GM12864 (cell line): ENCODE results near the gene FARP1.

ENCODE experiments used
- DNase-seq: peaks from one replicate; pipeline ENCODE4 v3.0.0-alpha.2; 2011; ENCODE audit warnings: low read depth
- H3K4me3 ChIP-seq: 2 replicates; pipeline ENCODE4 v1.5.1; 2011; ENCODE audit warnings: mild to moderate bottlenecking, low read depth, low read length, control low read depth
- CTCF ChIP-seq: IDR thresholded peaks from 2 replicates; pipeline ENCODE4 v1.5.1; 2011; ENCODE audit warnings: low read depth, mild to moderate bottlenecking, moderate library complexity, low read length, control low read depth, inconsistent platforms; ENCODE audit errors: missing control alignments

Gene FARP1

GRCh38 chr13:98350746-98351330 lies 207.9 kb downstream of the FARP1 start:
- DNase-seq = no peak
- no peak for TF ChIP-seq CTCF
- no peak overlapping the region for H3K4me3 ChIP-seq

GRCh38 chr13:98351636-98352035 lies 208.7 kb downstream of the FARP1 start:
- no peak for DNase-seq
- H3K4me3 ChIP-seq = no peak overlapping the region
- no peak for TF ChIP-seq CTCF

GRCh38 chr13:98352226-98352625 lies 209.3 kb downstream of the FARP1 start:
- no peak for TF ChIP-seq CTCF
- H3K4me3 ChIP-seq = no peak overlapping the region
- no peak for DNase-seq

- no peak overlapping the region for H3K4me3 ChIP-seq
- DNase-seq = no peak
- no peak for TF ChIP-seq CTCF
These were observed 210.9 kb downstream of the FARP1 start for GRCh38 chr13:98353750-98354149.

GRCh38 chr13:98358937-98359336 lies 216.0 kb downstream of the FARP1 start:
- TF ChIP-seq CTCF = no peak
- no peak for DNase-seq
- H3K4me3 ChIP-seq = no peak overlapping the region

GRCh38 chr13:98360545-98360944 lies 217.7 kb downstream of the FARP1 start:
- no peak for DNase-seq
- H3K4me3 ChIP-seq = no peak overlapping the region

More at GRCh38 chr13:98360545-98360944, 217.7 kb downstream of the FARP1 start:
- no peak for TF ChIP-seq CTCF
